Measurements from ENCODE around the gene KCNG2.

GRCh38 chr18:79785831-79786230, 11.9 kb upstream of the KCNG2 start:
- TF ChIP-seq POLR2AphosphoS5 (IDR thresholded peaks at IDR 0.05), result no peak
- TF ChIP-seq, protein P1, sequence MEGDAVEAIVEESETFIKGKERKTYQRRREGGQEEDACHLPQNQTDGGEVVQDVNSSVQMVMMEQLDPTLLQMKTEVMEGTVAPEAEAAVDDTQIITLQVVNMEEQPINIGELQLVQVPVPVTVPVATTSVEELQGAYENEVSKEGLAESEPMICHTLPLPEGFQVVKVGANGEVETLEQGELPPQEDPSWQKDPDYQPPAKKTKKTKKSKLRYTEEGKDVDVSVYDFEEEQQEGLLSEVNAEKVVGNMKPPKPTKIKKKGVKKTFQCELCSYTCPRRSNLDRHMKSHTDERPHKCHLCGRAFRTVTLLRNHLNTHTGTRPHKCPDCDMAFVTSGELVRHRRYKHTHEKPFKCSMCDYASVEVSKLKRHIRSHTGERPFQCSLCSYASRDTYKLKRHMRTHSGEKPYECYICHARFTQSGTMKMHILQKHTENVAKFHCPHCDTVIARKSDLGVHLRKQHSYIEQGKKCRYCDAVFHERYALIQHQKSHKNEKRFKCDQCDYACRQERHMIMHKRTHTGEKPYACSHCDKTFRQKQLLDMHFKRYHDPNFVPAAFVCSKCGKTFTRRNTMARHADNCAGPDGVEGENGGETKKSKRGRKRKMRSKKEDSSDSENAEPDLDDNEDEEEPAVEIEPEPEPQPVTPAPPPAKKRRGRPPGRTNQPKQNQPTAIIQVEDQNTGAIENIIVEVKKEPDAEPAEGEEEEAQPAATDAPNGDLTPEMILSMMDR (IDR thresholded peaks at IDR 0.05), result no peak

All from gastroesophageal sphincter (tissue), 3 donors.